AG10803 (cell line): ENCODE measurements around the gene SPATA3.
A peak's percentile ranks its signal among the peaks of the same experiment; 100 is the strongest.

Experiments
- DNase-seq: peaks from one replicate; pipeline ENCODE4 v3.0.0; 2010; ENCODE audit warnings: low read depth
- H3K4me3 ChIP-seq: 2 replicates; pipeline ENCODE4 v1.5.1; 2011; ENCODE audit warnings: mild to moderate bottlenecking, low read length, control low read depth
- CTCF ChIP-seq: conservative IDR thresholded peaks from 2 replicates; pipeline ENCODE4 v1.5.1; 2011; ENCODE audit warnings: mild to moderate bottlenecking, low read length, control low read depth, inconsistent platforms

Gene SPATA3

GRCh38 chr2:230968921-230969658, 26.8 kb upstream of the SPATA3 start:
- DNase-seq: no peak
- H3K4me3 ChIP-seq: no peak overlapping the region; the same call in 1 of the 2 replicates
- TF ChIP-seq CTCF: no peak

- DNase-seq: no peak
- no peak overlapping the region for H3K4me3 ChIP-seq
- no peak for TF ChIP-seq CTCF
Observed at GRCh38 chr2:230969659-230970015, 26.3 kb upstream of the SPATA3 start.

GRCh38 chr2:230972046-230972445, 23.9 kb upstream of the SPATA3 start:
- no peak overlapping the region for H3K4me3 ChIP-seq
- DNase-seq: no peak
- TF ChIP-seq CTCF: no peak

- TF ChIP-seq CTCF: no peak
- H3K4me3 ChIP-seq: no peak overlapping the region
- DNase-seq: peak; percentile 62
Observed at GRCh38 chr2:230974096-230974913, 21.6 kb upstream of the SPATA3 start.

GRCh38 chr2:230975927-230976326, 20.0 kb upstream of the SPATA3 start:
- TF ChIP-seq CTCF: no peak
- H3K4me3 ChIP-seq: no peak overlapping the region
- DNase-seq: no peak

- no peak for DNase-seq
- H3K4me3 ChIP-seq: no peak overlapping the region
- TF ChIP-seq CTCF: no peak
Observed at GRCh38 chr2:230976671-230977171, 19.2 kb upstream of the SPATA3 start.
